ENCODE data around the gene RHCE.
"Not testable (repeated sequence)": the region's sequence is repeated elsewhere in the genome, so short reads cannot be mapped to it uniquely, and the experiment has no call there.

DNA sequence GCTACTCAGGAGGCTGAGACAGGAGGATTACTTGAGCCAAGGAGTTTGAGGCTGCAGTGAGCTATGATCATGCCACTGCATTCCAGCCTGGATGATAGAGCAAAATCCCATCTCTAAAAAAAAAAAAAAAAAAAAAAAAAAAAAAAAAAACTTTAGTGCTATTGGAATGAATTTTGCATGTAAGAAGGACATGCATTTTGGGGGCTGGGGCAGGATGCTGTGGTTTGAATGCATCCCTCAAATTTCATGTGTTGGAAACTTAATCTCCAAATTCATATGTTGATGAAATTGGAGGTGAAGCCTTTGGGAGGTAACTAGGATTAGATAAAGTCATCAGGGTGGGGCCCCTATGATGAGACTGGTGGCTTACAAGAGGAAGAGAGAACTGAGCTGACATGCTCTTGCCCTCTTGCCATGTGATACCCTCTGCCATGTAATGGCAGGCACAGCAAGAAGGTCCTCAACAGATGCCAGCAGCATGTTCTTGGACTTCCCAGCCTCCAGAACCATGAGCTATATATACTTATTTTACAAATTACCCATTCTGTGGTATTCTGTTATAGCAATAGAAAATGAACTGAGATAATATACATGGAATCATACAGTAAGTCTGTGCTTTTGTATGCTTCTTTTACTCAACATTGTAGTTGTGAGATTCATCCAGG is 107.7 kb downstream of the RHCE start:
- TF ChIP-seq EZH2 (IDR thresholded peaks at IDR 0.05; ENCODE audit: low read length, missing control alignments): not testable (repeated sequence)
- TF ChIP-seq, protein P1, sequence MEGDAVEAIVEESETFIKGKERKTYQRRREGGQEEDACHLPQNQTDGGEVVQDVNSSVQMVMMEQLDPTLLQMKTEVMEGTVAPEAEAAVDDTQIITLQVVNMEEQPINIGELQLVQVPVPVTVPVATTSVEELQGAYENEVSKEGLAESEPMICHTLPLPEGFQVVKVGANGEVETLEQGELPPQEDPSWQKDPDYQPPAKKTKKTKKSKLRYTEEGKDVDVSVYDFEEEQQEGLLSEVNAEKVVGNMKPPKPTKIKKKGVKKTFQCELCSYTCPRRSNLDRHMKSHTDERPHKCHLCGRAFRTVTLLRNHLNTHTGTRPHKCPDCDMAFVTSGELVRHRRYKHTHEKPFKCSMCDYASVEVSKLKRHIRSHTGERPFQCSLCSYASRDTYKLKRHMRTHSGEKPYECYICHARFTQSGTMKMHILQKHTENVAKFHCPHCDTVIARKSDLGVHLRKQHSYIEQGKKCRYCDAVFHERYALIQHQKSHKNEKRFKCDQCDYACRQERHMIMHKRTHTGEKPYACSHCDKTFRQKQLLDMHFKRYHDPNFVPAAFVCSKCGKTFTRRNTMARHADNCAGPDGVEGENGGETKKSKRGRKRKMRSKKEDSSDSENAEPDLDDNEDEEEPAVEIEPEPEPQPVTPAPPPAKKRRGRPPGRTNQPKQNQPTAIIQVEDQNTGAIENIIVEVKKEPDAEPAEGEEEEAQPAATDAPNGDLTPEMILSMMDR (conservative IDR thresholded peaks at IDR 0.05 in 1 of 2, IDR thresholded peaks at IDR 0.05 in 1 of 2; ENCODE audit: low read depth in 1 of 2, low read length in 2 of 2): not testable (repeated sequence)
